Measurements from ENCODE around the gene DTX3L.

DNA sequence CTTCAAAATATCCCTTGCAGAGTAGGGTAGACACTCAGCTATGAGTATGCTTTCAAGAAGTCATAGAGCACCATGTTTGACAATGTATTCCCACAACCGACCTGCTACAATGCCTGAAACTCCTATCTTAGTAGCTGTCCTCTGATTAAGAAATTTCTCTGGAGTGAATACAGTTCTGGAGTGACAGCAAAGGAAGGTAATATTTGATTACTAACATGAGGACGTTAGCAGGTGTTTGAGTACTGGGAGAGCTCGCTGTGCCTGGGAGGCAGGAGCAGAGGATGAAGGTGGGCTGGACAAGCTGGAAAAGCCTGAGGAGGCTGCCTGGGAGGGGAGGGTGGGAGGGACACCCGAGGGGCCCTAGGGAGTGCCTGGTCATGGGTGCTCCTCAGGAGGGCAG lies 56.3 kb downstream of the DTX3L start:
- TF ChIP-seq, protein P1, sequence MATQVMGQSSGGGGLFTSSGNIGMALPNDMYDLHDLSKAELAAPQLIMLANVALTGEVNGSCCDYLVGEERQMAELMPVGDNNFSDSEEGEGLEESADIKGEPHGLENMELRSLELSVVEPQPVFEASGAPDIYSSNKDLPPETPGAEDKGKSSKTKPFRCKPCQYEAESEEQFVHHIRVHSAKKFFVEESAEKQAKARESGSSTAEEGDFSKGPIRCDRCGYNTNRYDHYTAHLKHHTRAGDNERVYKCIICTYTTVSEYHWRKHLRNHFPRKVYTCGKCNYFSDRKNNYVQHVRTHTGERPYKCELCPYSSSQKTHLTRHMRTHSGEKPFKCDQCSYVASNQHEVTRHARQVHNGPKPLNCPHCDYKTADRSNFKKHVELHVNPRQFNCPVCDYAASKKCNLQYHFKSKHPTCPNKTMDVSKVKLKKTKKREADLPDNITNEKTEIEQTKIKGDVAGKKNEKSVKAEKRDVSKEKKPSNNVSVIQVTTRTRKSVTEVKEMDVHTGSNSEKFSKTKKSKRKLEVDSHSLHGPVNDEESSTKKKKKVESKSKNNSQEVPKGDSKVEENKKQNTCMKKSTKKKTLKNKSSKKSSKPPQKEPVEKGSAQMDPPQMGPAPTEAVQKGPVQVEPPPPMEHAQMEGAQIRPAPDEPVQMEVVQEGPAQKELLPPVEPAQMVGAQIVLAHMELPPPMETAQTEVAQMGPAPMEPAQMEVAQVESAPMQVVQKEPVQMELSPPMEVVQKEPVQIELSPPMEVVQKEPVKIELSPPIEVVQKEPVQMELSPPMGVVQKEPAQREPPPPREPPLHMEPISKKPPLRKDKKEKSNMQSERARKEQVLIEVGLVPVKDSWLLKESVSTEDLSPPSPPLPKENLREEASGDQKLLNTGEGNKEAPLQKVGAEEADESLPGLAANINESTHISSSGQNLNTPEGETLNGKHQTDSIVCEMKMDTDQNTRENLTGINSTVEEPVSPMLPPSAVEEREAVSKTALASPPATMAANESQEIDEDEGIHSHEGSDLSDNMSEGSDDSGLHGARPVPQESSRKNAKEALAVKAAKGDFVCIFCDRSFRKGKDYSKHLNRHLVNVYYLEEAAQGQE (IDR thresholded peaks at IDR 0.05; ENCODE audit: low read depth), result no peak
- TF ChIP-seq EGR1 (IDR thresholded peaks at IDR 0.05) (no peak), TAF1 (IDR thresholded peaks at IDR 0.05; ENCODE audit: low read depth) (no peak), CEBPB (IDR thresholded peaks at IDR 0.05) (no peak), EP300 (IDR thresholded peaks at IDR 0.05; ENCODE audit: borderline replicate concordance) (no peak)

Measured in Ishikawa (cell line).